ENCODE results near the gene GPR137B. TPM values are rescaled to one million over a fixed set of nuclear protein-coding genes. Genes with fewer than 3 reads are reported as not detected.

GPR137B gene
- total and polyA plus RNA-seq, 2 of the 8 experiments (the other 6 are each of a cell fraction or from before 2014, with no cell fraction given): 6.9 to 7.7 TPM

- Histone ChIP-seq H3K79me1 (ENCODE audit: low read depth, low read length) (peaks cover 6% of the 10 kb centered on the region), H4K20me1 (replicated peaks in 1 of 2; ENCODE audit: control insufficient read depth in 1 of 2, insufficient read depth in 2 of 2, low read length in 2 of 2) (peaks cover 4 to 17% of the 10 kb centered on the region in 2 experiments), H3K9me3 (ENCODE audit: insufficient read depth in 2 of 2, low read depth in 1 of 2, low read length in 1 of 2) (no peaks in the 10 kb centered on the region), H3K56ac (replicated peaks; ENCODE audit: insufficient read length, low read depth, low read length) (no peak overlapping the region), H4K5ac (ENCODE audit: insufficient read length, low read depth, low read length) (no peak overlapping the region), H3K9ac (replicated peaks in 1 of 4; ENCODE audit: extremely low read depth in 1 of 4, low read depth in 3 of 4, low read length in 3 of 4) (no peak overlapping the region), H2AFZ (ENCODE audit: low read length) (no peak overlapping the region), H3K14ac (ENCODE audit: insufficient read length) (no peak overlapping the region), H2BK120ac (replicated peaks; ENCODE audit: low read depth, low read length) (no peak overlapping the region), H3K27me3 (replicated peaks in 1 of 4; ENCODE audit: control insufficient read depth in 3 of 4, extremely low read depth in 1 of 4, insufficient read depth in 3 of 4, low read length in 3 of 4) (no peaks in the 10 kb centered on the region), H3K27ac (ENCODE audit: low read depth, low read length) (no peak overlapping the region), H2BK5ac (ENCODE audit: low read depth, low read length) (no peak overlapping the region; the same call in 1 of the 2 replicates), H3K36me3 (ENCODE audit: control insufficient read depth in 2 of 4, insufficient read depth in 4 of 4, low read length in 3 of 4) (no peaks in the 10 kb centered on the region; a peak in 1 of 8 replicates), H3K4me1 (replicated peaks in 1 of 4; ENCODE audit: control insufficient read depth in 3 of 4, insufficient read depth in 4 of 4, low read length in 3 of 4) (peaks cover 0 to 9% (median 3%) of the 10 kb centered on the region in 4 experiments; a peak in 4 of 7 replicates), H3K23ac (ENCODE audit: insufficient read length) (no peak overlapping the region), H2AK5ac (ENCODE audit: low read depth, low read length) (no peak overlapping the region), H3K23me2 (ENCODE audit: low read depth, low read length) (peaks cover 5% of the 10 kb centered on the region; the same call in 1 of the 2 replicates), H2BK20ac (ENCODE audit: low read length) (no peak overlapping the region), H3K79me2 (ENCODE audit: control insufficient read depth in 1 of 2, insufficient read depth in 2 of 2, low read length in 2 of 2) (peaks cover 0 to 10% of the 10 kb centered on the region in 2 experiments; a peak in 1 of 4 replicates), H3K4me2 (ENCODE audit: insufficient read depth in 1 of 2, low read depth in 2 of 2, low read length in 2 of 2) (no peak overlapping the region), H2BK15ac (ENCODE audit: low read length) (no peak overlapping the region), H3K18ac (ENCODE audit: extremely low read depth, low read length) (no peak overlapping the region), H3K4ac (replicated peaks; ENCODE audit: insufficient read length, low read depth, low read length) (no peak overlapping the region), H4K91ac (replicated peaks; ENCODE audit: insufficient read length, low read length) (no peak overlapping the region), H4K8ac (ENCODE audit: extremely low read depth, insufficient read depth, low read length) (no peak overlapping the region), H2BK12ac (ENCODE audit: low read depth, low read length) (no peak overlapping the region), H3K4me3 (ENCODE audit: extremely low read depth in 1 of 4, insufficient read depth in 2 of 4, low read depth in 3 of 4, low read length in 4 of 4) (no peak overlapping the region)
- 92% methylated on average over 12 of the region's 13 CpGs; no CpG with 5 or more reads in 1 of the 2 experiments for WGBS, 2 experiments (ENCODE audit: extremely low coverage in 1 of 2, insufficient coverage in 1 of 2, insufficient read length in 1 of 2, insufficient replicate concordance in 2 of 2, low coverage in 1 of 2, low lambda C conversion rate in 2 of 2, missing lambda C conversion rate in 1 of 2)
- DNase-seq (ENCODE audit: low read depth in 1 of 2, low spot score in 2 of 2) (no peak), FAIRE-seq (no peak)
- ChIA-PET CTCF (ENCODE audit: partially characterized antibody) (interaction anchor here (0.8 to 2.0 kb wide), 5 partner anchors 10 to 132 kb away, joined by 3 to 6 read pairs (median 3); no protein-coding TSS in a partner anchor), POLR2A (ENCODE audit: partially characterized antibody) (no interaction called here)
- TF ChIP-seq E2F6 (IDR thresholded peaks at IDR 0.05): no peak
- TF ChIP-seq TCF12 (IDR thresholded peaks at IDR 0.05; ENCODE audit: low read depth, low read length): no peak
- TF ChIP-seq CTCF (IDR thresholded peaks at IDR 0.05; ENCODE audit: control extremely low read depth in 1 of 3, insufficient read depth in 1 of 3, low read depth in 1 of 3, low read length in 3 of 3): no peak
- TF ChIP-seq EP300 (IDR thresholded peaks at IDR 0.05; ENCODE audit: borderline replicate concordance in 1 of 2, low read depth in 2 of 2, low read length in 2 of 2): no peak
- TF ChIP-seq HDAC2 (IDR thresholded peaks at IDR 0.05; ENCODE audit: borderline replicate concordance in 1 of 2, low read depth in 2 of 2, low read length in 2 of 2): no peak
- TF ChIP-seq SP1 (IDR thresholded peaks at IDR 0.05; ENCODE audit: low read depth, low read length): no peak
- no peak for TF ChIP-seq TEAD4 (IDR thresholded peaks at IDR 0.05; ENCODE audit: low read depth, low read length)
- no peak for TF ChIP-seq JUND (IDR thresholded peaks at IDR 0.05; ENCODE audit: low read length)
- no peak for TF ChIP-seq FOSL1 (IDR thresholded peaks at IDR 0.05; ENCODE audit: insufficient read depth, low read depth, low read length)
- TF ChIP-seq SIX5 (IDR thresholded peaks at IDR 0.05; ENCODE audit: low read depth, low read length): no peak
- TF ChIP-seq TAF1 (IDR thresholded peaks at IDR 0.05; ENCODE audit: low read depth, low read length): no peak
These were observed 11.8 kb downstream of the GPR137B start for GRCh38 chr1:236154126-236154525.
